Measurements from ENCODE around the gene CFAP45.

Gene CFAP45

GRCh38 chr1:159879136-159879535 lies 20.8 kb downstream of the CFAP45 start:
- Mint-ChIP-seq H3K4me3 (no peak overlapping the region), H3K9me3 (no peaks in the 10 kb centered on the region), H3K27me3 (peaks cover 13% of the 10 kb centered on the region), H3K27ac (no peak overlapping the region), H3K36me3 (ENCODE audit: low read depth) (no peaks in the 10 kb centered on the region), H3K4me1 (ENCODE audit: low read depth) (peaks cover 9% of the 10 kb centered on the region)
- intact Hi-C loops (cut with micrococcal nuclease) = no loop called here

GRCh38 chr1:159877695-159878444 lies 22.1 kb downstream of the CFAP45 start:
- peaks cover 9% of the 10 kb centered on the region for H3K4me1 Mint-ChIP-seq (ENCODE audit: low read depth)
- H3K27ac Mint-ChIP-seq = no peak overlapping the region
- no peaks in the 10 kb centered on the region for H3K36me3 Mint-ChIP-seq (ENCODE audit: low read depth)
- no peaks in the 10 kb centered on the region for H3K9me3 Mint-ChIP-seq
- no peak overlapping the region for H3K4me3 Mint-ChIP-seq
- peaks cover 15% of the 10 kb centered on the region for H3K27me3 Mint-ChIP-seq
- intact Hi-C loops (cut with micrococcal nuclease) = no loop called here

GRCh38 chr1:159873530-159874143 lies 26.3 kb downstream of the CFAP45 start:
- no peak overlapping the region for H3K27ac Mint-ChIP-seq
- no peaks in the 10 kb centered on the region for H3K9me3 Mint-ChIP-seq
- H3K4me1 Mint-ChIP-seq (ENCODE audit: low read depth) = peaks cover 19% of the 10 kb centered on the region
- intact Hi-C loops (cut with micrococcal nuclease) = no loop called here
- peaks cover 29% of the 10 kb centered on the region for H3K27me3 Mint-ChIP-seq
- H3K4me3 Mint-ChIP-seq = no peak overlapping the region
- H3K36me3 Mint-ChIP-seq (ENCODE audit: low read depth) = no peaks in the 10 kb centered on the region

GRCh38 chr1:159872891-159873290 lies 27.1 kb downstream of the CFAP45 start:
- H3K27me3 Mint-ChIP-seq = peaks cover 30% of the 10 kb centered on the region
- H3K4me3 Mint-ChIP-seq = no peak overlapping the region
- no peaks in the 10 kb centered on the region for H3K36me3 Mint-ChIP-seq (ENCODE audit: low read depth)
- peaks cover 16% of the 10 kb centered on the region for H3K4me1 Mint-ChIP-seq (ENCODE audit: low read depth)
- H3K27ac Mint-ChIP-seq = no peak overlapping the region
- H3K9me3 Mint-ChIP-seq = no peaks in the 10 kb centered on the region
- intact Hi-C loops (cut with micrococcal nuclease) = no loop called here

- no peaks in the 10 kb centered on the region for H3K9me3 Mint-ChIP-seq
- no peak overlapping the region for H3K4me3 Mint-ChIP-seq
- H3K4me1 Mint-ChIP-seq (ENCODE audit: low read depth) = peaks cover 16% of the 10 kb centered on the region
- peaks cover 36% of the 10 kb centered on the region for H3K27me3 Mint-ChIP-seq
- intact Hi-C loops (cut with micrococcal nuclease) = no loop called here
- no peaks in the 10 kb centered on the region for H3K36me3 Mint-ChIP-seq (ENCODE audit: low read depth)
- H3K27ac Mint-ChIP-seq = no peak overlapping the region
These were observed 29.3 kb downstream of the CFAP45 start for GRCh38 chr1:159870704-159871103.

- Mint-ChIP-seq H3K27ac (no peak overlapping the region), H3K9me3 (no peaks in the 10 kb centered on the region), H3K4me1 (ENCODE audit: low read depth) (peaks cover 16% of the 10 kb centered on the region), H3K27me3 (peaks cover 38% of the 10 kb centered on the region), H3K36me3 (ENCODE audit: low read depth) (no peaks in the 10 kb centered on the region), H3K4me3 (no peak overlapping the region)
- intact Hi-C loops (cut with micrococcal nuclease) = no loop called here
These were observed 30.4 kb downstream of the CFAP45 start for GRCh38 chr1:159869607-159870006.

GRCh38 chr1:159869173-159869572 lies 30.8 kb downstream of the CFAP45 start:
- intact Hi-C loops (cut with micrococcal nuclease) = no loop called here
- no peak overlapping the region for H3K4me3 Mint-ChIP-seq
- no peak overlapping the region for H3K27ac Mint-ChIP-seq
- H3K36me3 Mint-ChIP-seq (ENCODE audit: low read depth) = no peaks in the 10 kb centered on the region
- no peaks in the 10 kb centered on the region for H3K9me3 Mint-ChIP-seq
- H3K4me1 Mint-ChIP-seq (ENCODE audit: low read depth) = peaks cover 16% of the 10 kb centered on the region
- H3K27me3 Mint-ChIP-seq = peaks cover 41% of the 10 kb centered on the region

GRCh38 chr1:159868766-159869165 lies 31.2 kb downstream of the CFAP45 start:
- Mint-ChIP-seq H3K9me3 (no peaks in the 10 kb centered on the region), H3K27ac (no peak overlapping the region), H3K4me1 (ENCODE audit: low read depth) (peaks cover 16% of the 10 kb centered on the region)

GRCh38 chr1:159867664-159868026 lies 32.3 kb downstream of the CFAP45 start:
- no peaks in the 10 kb centered on the region for H3K9me3 Mint-ChIP-seq
- H3K36me3 Mint-ChIP-seq (ENCODE audit: low read depth) = no peaks in the 10 kb centered on the region
- H3K4me3 Mint-ChIP-seq = no peak overlapping the region
- intact Hi-C loops (cut with micrococcal nuclease) = no loop called here
- H3K4me1 Mint-ChIP-seq (ENCODE audit: low read depth) = peaks cover 22% of the 10 kb centered on the region
- no peak overlapping the region for H3K27ac Mint-ChIP-seq
- peaks cover 47% of the 10 kb centered on the region for H3K27me3 Mint-ChIP-seq

More at GRCh38 chr1:159868766-159869165, 31.2 kb downstream of the CFAP45 start:
- H3K27me3 Mint-ChIP-seq = peaks cover 43% of the 10 kb centered on the region
- H3K4me3 Mint-ChIP-seq = no peak overlapping the region
- H3K36me3 Mint-ChIP-seq (ENCODE audit: low read depth) = no peaks in the 10 kb centered on the region
- intact Hi-C loops (cut with micrococcal nuclease) = no loop called here

GRCh38 chr1:159866905-159867663 lies 32.9 kb downstream of the CFAP45 start:
- H3K27ac Mint-ChIP-seq = no peak overlapping the region
- H3K9me3 Mint-ChIP-seq = no peaks in the 10 kb centered on the region
- no peaks in the 10 kb centered on the region for H3K36me3 Mint-ChIP-seq (ENCODE audit: low read depth)
- intact Hi-C loops (cut with micrococcal nuclease) = no loop called here
- peaks cover 50% of the 10 kb centered on the region for H3K27me3 Mint-ChIP-seq
- H3K4me3 Mint-ChIP-seq = no peak overlapping the region
- H3K4me1 Mint-ChIP-seq (ENCODE audit: low read depth) = peaks cover 22% of the 10 kb centered on the region

- H3K27ac Mint-ChIP-seq = no peak overlapping the region
- peaks cover 22% of the 10 kb centered on the region for H3K4me1 Mint-ChIP-seq (ENCODE audit: low read depth)
- no peaks in the 10 kb centered on the region for H3K9me3 Mint-ChIP-seq
- intact Hi-C loops (cut with micrococcal nuclease) = no loop called here
- H3K4me3 Mint-ChIP-seq = no peak overlapping the region
- H3K27me3 Mint-ChIP-seq = peaks cover 49% of the 10 kb centered on the region
- no peaks in the 10 kb centered on the region for H3K36me3 Mint-ChIP-seq (ENCODE audit: low read depth)
These were observed 33.9 kb downstream of the CFAP45 start for GRCh38 chr1:159866066-159866465.

GRCh38 chr1:159864262-159864661 lies 35.7 kb downstream of the CFAP45 start:
- Mint-ChIP-seq H3K4me3 (no peak overlapping the region), H3K4me1 (ENCODE audit: low read depth) (peaks cover 12% of the 10 kb centered on the region), H3K36me3 (ENCODE audit: low read depth) (no peaks in the 10 kb centered on the region), H3K9me3 (no peaks in the 10 kb centered on the region), H3K27ac (no peak overlapping the region), H3K27me3 (peaks cover 59% of the 10 kb centered on the region)
- intact Hi-C loops (cut with micrococcal nuclease) = no loop called here

GRCh38 chr1:159862557-159862956 lies 37.4 kb downstream of the CFAP45 start, which contains the start of gene VSIG8:
VSIG8 (minus strand) TSS chr1:159862657; CDS start chr1:159862521, 136 bp downstream.
- Mint-ChIP-seq H3K27me3 (peaks cover 52% of the 10 kb centered on the region), H3K27ac (no peak within 1 kb of the TSS), H3K4me1 (ENCODE audit: low read depth) (peaks cover 6% of the 10 kb centered on the region), H3K36me3 (ENCODE audit: low read depth) (no peaks in the 10 kb centered on the region), H3K4me3 (no peak within 1 kb of the TSS), H3K9me3 (no peaks in the 10 kb centered on the region)
- intact Hi-C loops (cut with micrococcal nuclease) = no loop called here

- intact Hi-C loops (cut with micrococcal nuclease) = no loop called here
These were observed 37.9 kb downstream of the CFAP45 start for GRCh38 chr1:159862031-159862430.

More at GRCh38 chr1:159862031-159862430, 37.9 kb downstream of the CFAP45 start:
- no peak overlapping the region for H3K4me3 Mint-ChIP-seq
- peaks cover 6% of the 10 kb centered on the region for H3K4me1 Mint-ChIP-seq (ENCODE audit: low read depth)
- no peaks in the 10 kb centered on the region for H3K36me3 Mint-ChIP-seq (ENCODE audit: low read depth)
- H3K9me3 Mint-ChIP-seq = no peaks in the 10 kb centered on the region
- H3K27ac Mint-ChIP-seq = no peak overlapping the region
- peaks cover 48% of the 10 kb centered on the region for H3K27me3 Mint-ChIP-seq
